HepG2 (cell line): ENCODE results near the gene NOL4L. TPM values are rescaled to one million over a fixed set of nuclear protein-coding genes. Genes with fewer than 3 reads are reported as not detected.

Experiments used
- ELK4 ChIP-seq: sonication (generic); formaldehyde crosslinking; IDR thresholded peaks from 2 replicates; pipeline ENCODE4 v1.9.0; 2021; ENCODE audit warnings: missing genetic modification reagents, borderline replicate concordance
- FOXM1 ChIP-seq: sonication (generic); formaldehyde crosslinking; IDR thresholded peaks from 2 replicates; pipeline ENCODE4 v1.5.0; 2020; ENCODE audit warnings: missing genetic modification reagents
- GLI4 ChIP-seq: sonication (generic); formaldehyde crosslinking; IDR thresholded peaks from 2 replicates; pipeline ENCODE4 v1.5.1; 2020; ENCODE audit warnings: missing genetic modification reagents, mild to moderate bottlenecking, moderate library complexity, borderline replicate concordance
- MTERF4 ChIP-seq: sonication (generic); formaldehyde crosslinking; IDR thresholded peaks from 2 replicates; pipeline ENCODE4 v1.8.0; 2023; ENCODE audit warnings: mild to moderate bottlenecking, missing genetic modification reagents
- NR2C2 ChIP-seq: sonication (generic); formaldehyde crosslinking; IDR thresholded peaks from 2 replicates; pipeline ENCODE4 v1.4.0; 2020; ENCODE audit warnings: missing genetic modification reagents, mild to moderate bottlenecking, moderate library complexity, borderline replicate concordance
- RFX3 ChIP-seq: IDR thresholded peaks from 2 replicates; pipeline ENCODE4 v1.6.1; 2016; ENCODE audit warnings: missing biosample characterization, missing genetic modification reagents
- SRY ChIP-seq: sonication (generic); formaldehyde crosslinking; IDR thresholded peaks from 2 replicates; pipeline ENCODE4 v1.8.0; 2022; ENCODE audit warnings: mild to moderate bottlenecking, missing genetic modification reagents
- TFAP4 ChIP-seq: sonication (generic); IDR thresholded peaks from 2 replicates; pipeline ENCODE4 v1.6.1; 2016; ENCODE audit warnings: low read depth, borderline replicate concordance
- ZBTB34 ChIP-seq: sonication (generic); formaldehyde crosslinking; IDR thresholded peaks from 2 replicates; pipeline ENCODE4 v1.8.0; 2022; ENCODE audit warnings: mild to moderate bottlenecking, missing genetic modification reagents
- ZHX2 ChIP-seq, 2 experiments: sonication (generic) in 1 of 2; formaldehyde crosslinking in 1 of 2; IDR thresholded peaks; 2 replicates each; pipeline versions ENCODE4 v1.6.1 to v1.9.0; 2014 to 2022; ENCODE audit warnings: antibody characterized with exemption in 1 of 2, borderline replicate concordance in 1 of 2, inconsistent platforms in 1 of 2, low read depth in 1 of 2, missing genetic modification reagents in 1 of 2
- ZKSCAN1 ChIP-seq: fragments of 150-350 bp; IDR thresholded peaks from 2 replicates; pipeline ENCODE4 v1.6.1; 2014; ENCODE audit warnings: low read length
- ZMYM2 ChIP-seq: sonication (generic); formaldehyde crosslinking; IDR thresholded peaks from 2 replicates; pipeline ENCODE4 v1.8.0; 2022; ENCODE audit warnings: mild to moderate bottlenecking, missing genetic modification reagents
- ZNF121 ChIP-seq: sonication (generic); formaldehyde crosslinking; IDR thresholded peaks from 2 replicates; pipeline ENCODE4 v1.5.0; 2020; ENCODE audit warnings: mild to moderate bottlenecking, missing genetic modification reagents
- ZNF710 ChIP-seq: sonication (generic); formaldehyde crosslinking; IDR thresholded peaks from 2 replicates; pipeline ENCODE4 v1.5.0; 2020; ENCODE audit warnings: mild to moderate bottlenecking, missing genetic modification reagents, borderline replicate concordance
- ZNF850 ChIP-seq: sonication (generic); formaldehyde crosslinking; conservative IDR thresholded peaks from 2 replicates; pipeline ENCODE4 v1.9.0; 2021; ENCODE audit warnings: mild to moderate bottlenecking, missing genetic modification reagents
- polyA plus RNA-seq, 8 experiments: library from polyadenylated mRNA; depleted of rRNA in 3 of 8; stranded (reverse) in 7 of 8; unstranded in 1 of 8; fragments of >200 nt; fragmentation: Illumina TruSeq in 4 of 8; extraction: Trizol in 4 of 8; gene quantifications; 2 replicates each; pipeline versions ENCODE4 v1.2.1 to v1.2.3, GENCODE V29; 2011 to 2016; ENCODE audit warnings: low read depth in 4 of 8, missing spikeins in 1 of 8, mixed read lengths in 1 of 8; ENCODE audit not compliant: insufficient read depth in 1 of 8
- total RNA-seq, 5 experiments: library from RNA; depleted of rRNA; stranded (reverse); fragments of >200 nt; fragmentation: Illumina TruSeq; extraction: Trizol; gene quantifications; 2 replicates each; pipeline ENCODE4 v1.2.3, GENCODE V29; 2016; ENCODE audit warnings: low read depth in 1 of 5

Gene NOL4L
- total and polyA plus RNA-seq, 2 of the 13 experiments (the other 11 are each of a cell fraction or from before 2014, with no cell fraction given), result 16.6 to 35.4 TPM

GRCh38 chr20:32536851-32537656, 48.1 kb downstream of the NOL4L start (continued):
- no peak for TF ChIP-seq ZBTB34 (CRISPR knock-in tag)
- no peak for TF ChIP-seq TFAP4
- no peak for TF ChIP-seq ELK4 (CRISPR knock-in tag)
- TF ChIP-seq FOXM1, result no peak
- TF ChIP-seq GLI4, result no peak
- TF ChIP-seq ZNF850 (CRISPR knock-in tag), result no peak
- 0 out of 2 replicates have a peak, but pooled peaks have one; percentile 53 for TF ChIP-seq ZHX2 (IDR thresholded peaks at IDR 0.05; ENCODE audit: low read depth)
- TF ChIP-seq ZHX2 (CRISPR knock-in tag; IDR thresholded peaks at IDR 0.05; ENCODE audit: borderline replicate concordance), result no peak
- TF ChIP-seq MTERF4 (CRISPR knock-in tag), result no peak
- no peak for TF ChIP-seq ZNF121 (CRISPR knock-in tag)
- TF ChIP-seq SRY (CRISPR knock-in tag), result 0 out of 2 replicates have a peak, but pooled peaks have one; percentile 14
- TF ChIP-seq NR2C2 (CRISPR knock-in tag), result no peak
- peak; percentile 97 for TF ChIP-seq ZKSCAN1
- TF ChIP-seq ZMYM2 (CRISPR knock-in tag), result peak; percentile 67; the same call in 1 of the 2 replicates
- TF ChIP-seq ZNF710 (CRISPR knock-in tag), result no peak
- TF ChIP-seq RFX3 (CRISPR knock-in tag), result no peak
